Parathyroid adenoma (tissue), 2 donors: Measurements from ENCODE around the gene TENM3.

Experiments used
- H2AFZ ChIP-seq: fragments of 300-600 bp; sonication (generic); one replicate; pipeline ENCODE4 v1.7.0; 2017; ENCODE audit warnings: antibody characterized with exemption, mild to moderate bottlenecking
- H3K27ac ChIP-seq: fragments of 300-600 bp; sonication (generic); one replicate; pipeline ENCODE4 v1.7.0; 2017
- H3K27me3 ChIP-seq: fragments of 300-600 bp; sonication (generic); one replicate; pipeline ENCODE4 v1.7.0; 2017; ENCODE audit warnings: low read length; ENCODE audit not compliant: control insufficient read depth, insufficient read depth
- H3K36me3 ChIP-seq: fragments of 300-600 bp; sonication (generic); one replicate; pipeline ENCODE4 v1.7.0; 2017; ENCODE audit warnings: low read length; ENCODE audit not compliant: control insufficient read depth, insufficient read depth
- H3K4me1 ChIP-seq: fragments of 300-600 bp; sonication (generic); one replicate; pipeline ENCODE4 v1.7.0; 2017; ENCODE audit warnings: control low read depth
- H3K4me2 ChIP-seq: fragments of 300-600 bp; sonication (generic); one replicate; pipeline ENCODE4 v1.7.0; 2017; ENCODE audit warnings: low read length
- H3K4me3 ChIP-seq: fragments of 300-600 bp; sonication (generic); one replicate; pipeline ENCODE4 v1.7.0; 2017; ENCODE audit warnings: low read depth, low read length
- H3K79me2 ChIP-seq: fragments of 300-600 bp; sonication (generic); one replicate; pipeline ENCODE4 v1.7.0; 2017; ENCODE audit warnings: control low read depth
- H3K9ac ChIP-seq: fragments of 300-600 bp; sonication (generic); one replicate; pipeline ENCODE4 v1.7.0; 2017; ENCODE audit warnings: mild to moderate bottlenecking
- H3K9me3 ChIP-seq: fragments of 300-600 bp; sonication (generic); one replicate; pipeline ENCODE4 v1.7.0; 2017; ENCODE audit warnings: low read length; ENCODE audit not compliant: control insufficient read depth
- CTCF ChIP-seq: fragments of 300-600 bp; sonication (generic); IDR thresholded peaks from one replicate; pipeline ENCODE4 v1.7.0; 2017; ENCODE audit warnings: antibody characterized with exemption, mild to moderate bottlenecking
- donor health status: primary hyperparathyroidism.

Gene TENM3

GRCh38 chr4:182778222-182778982, 535.2 kb downstream of the TENM3 start:
- H2AFZ ChIP-seq = no peak overlapping the region
- H3K4me1 ChIP-seq = no peaks in the 10 kb centered on the region
- H3K4me2 ChIP-seq = no peak overlapping the region
- no peak overlapping the region for H3K27ac ChIP-seq
- no peaks in the 10 kb centered on the region for H3K79me2 ChIP-seq
- no peak overlapping the region for H3K4me3 ChIP-seq
- no peaks in the 10 kb centered on the region for H3K36me3 ChIP-seq
- no peaks in the 10 kb centered on the region for H3K9me3 ChIP-seq
- no peak for TF ChIP-seq CTCF
- H3K9ac ChIP-seq = no peak overlapping the region
- H3K27me3 ChIP-seq = no peaks in the 10 kb centered on the region

- H2AFZ ChIP-seq = no peak overlapping the region
- no peaks in the 10 kb centered on the region for H3K4me1 ChIP-seq
- H3K27ac ChIP-seq = no peak overlapping the region
- H3K79me2 ChIP-seq = no peaks in the 10 kb centered on the region
- H3K36me3 ChIP-seq = no peaks in the 10 kb centered on the region
- no peak overlapping the region for H3K4me2 ChIP-seq
- no peak overlapping the region for H3K9ac ChIP-seq
- no peaks in the 10 kb centered on the region for H3K9me3 ChIP-seq
- H3K27me3 ChIP-seq = no peaks in the 10 kb centered on the region
- no peak overlapping the region for H3K4me3 ChIP-seq
- no peak for TF ChIP-seq CTCF
Measured at GRCh38 chr4:182786991-182787390, 543.8 kb downstream of the TENM3 start.

GRCh38 chr4:182788201-182788600, 545.0 kb downstream of the TENM3 start:
- no peaks in the 10 kb centered on the region for H3K4me1 ChIP-seq
- H3K27ac ChIP-seq = no peak overlapping the region
- no peak for TF ChIP-seq CTCF
- no peaks in the 10 kb centered on the region for H3K79me2 ChIP-seq
- H3K27me3 ChIP-seq = no peaks in the 10 kb centered on the region
- H3K9ac ChIP-seq = no peak overlapping the region
- H3K36me3 ChIP-seq = no peaks in the 10 kb centered on the region
- no peak overlapping the region for H3K4me3 ChIP-seq
- no peak overlapping the region for H2AFZ ChIP-seq
- H3K4me2 ChIP-seq = no peak overlapping the region
- no peaks in the 10 kb centered on the region for H3K9me3 ChIP-seq

GRCh38 chr4:182789529-182789928, 546.3 kb downstream of the TENM3 start:
- Histone ChIP-seq H3K4me2 (no peak overlapping the region), H3K27me3 (no peaks in the 10 kb centered on the region), H3K4me3 (no peak overlapping the region), H3K36me3 (no peaks in the 10 kb centered on the region), H3K4me1 (no peaks in the 10 kb centered on the region), H3K9ac (no peak overlapping the region), H3K9me3 (no peaks in the 10 kb centered on the region), H3K27ac (no peak overlapping the region), H2AFZ (no peak overlapping the region), H3K79me2 (no peaks in the 10 kb centered on the region)
- TF ChIP-seq CTCF = no peak
